GM23338 (cell line): Measurements from ENCODE around the gene GNB1. TPM values are rescaled to one million over a fixed set of nuclear protein-coding genes. Genes with fewer than 3 reads are reported as not detected.

ENCODE experiments used
- ATAC-seq: fragments of 200-7000 bp; cut with Tn5 transposase; 3 replicates; pipeline ENCODE4 v1.9.1; 2020
- DNase-seq: peaks from one replicate; pipeline ENCODE4 v3.0.0-alpha.2; 2015; ENCODE audit warnings: low spot score
- H2AFZ ChIP-seq: fragments of 200-600 bp; sonication (generic); 2 replicates; pipeline ENCODE4 v1.8.0; 2016; ENCODE audit warnings: antibody characterized with exemption, mild to moderate bottlenecking, moderate library complexity
- H3F3A ChIP-seq: fragments of 200-600 bp; sonication (generic); replicated peaks from 2 replicates; pipeline ENCODE4 v1.8.0; 2017; ENCODE audit warnings: antibody characterized with exemption, mixed run types, low read depth
- H3K27ac ChIP-seq: fragments of 200-600 bp; sonication (generic); 2 replicates; pipeline ENCODE4 v1.6.1; 2016; ENCODE audit warnings: low read depth
- H3K27me3 ChIP-seq: fragments of 200-600 bp; sonication (generic); 2 replicates; pipeline ENCODE4 v1.8.0; 2016; ENCODE audit warnings: mild to moderate bottlenecking, mixed run types, moderate library complexity; ENCODE audit not compliant: insufficient read depth
- H3K36me3 ChIP-seq: fragments of 200-600 bp; sonication (generic); 2 replicates; pipeline ENCODE4 v1.8.0; 2016; ENCODE audit warnings: mild to moderate bottlenecking; ENCODE audit not compliant: insufficient read depth
- H3K4me1 ChIP-seq: fragments of 200-600 bp; sonication (generic); 2 replicates; pipeline ENCODE4 v1.8.0; 2016; ENCODE audit warnings: mild to moderate bottlenecking, moderate library complexity; ENCODE audit not compliant: insufficient read depth
- H3K4me2 ChIP-seq: fragments of 200-600 bp; sonication (generic); 2 replicates; pipeline ENCODE4 v1.7.1; 2017; ENCODE audit warnings: mixed run types
- H3K4me3 ChIP-seq: fragments of 200-600 bp; sonication (generic); 2 replicates; pipeline ENCODE4 v1.6.1; 2016; ENCODE audit warnings: mixed run types
- H3K79me2 ChIP-seq: fragments of 200-600 bp; sonication (generic); replicated peaks from 2 replicates; pipeline ENCODE4 v1.8.0; 2017; ENCODE audit warnings: mild to moderate bottlenecking; ENCODE audit not compliant: insufficient read depth
- H3K9me2 ChIP-seq: fragments of 200-600 bp; sonication (generic); 2 replicates; pipeline ENCODE4 v1.8.0; 2017; ENCODE audit not compliant: insufficient read depth
- H4K20me1 ChIP-seq: fragments of 200-600 bp; sonication (generic); replicated peaks from 2 replicates; pipeline ENCODE4 v1.8.0; 2017; ENCODE audit warnings: mild to moderate bottlenecking; ENCODE audit not compliant: insufficient read depth
- H3K27ac Mint-ChIP-seq: 2 replicates; pipeline ENCODE4 v1.8.0; 2020; ENCODE audit warnings: inconsistent platforms, mild to moderate bottlenecking, moderate library complexity, mixed read lengths
- H3K27me3 Mint-ChIP-seq: 3 replicates; pipeline ENCODE4 v1.8.0; 2022; ENCODE audit warnings: low read depth, mild to moderate bottlenecking, moderate library complexity, mixed read lengths, inconsistent platforms; ENCODE audit not compliant: insufficient read depth, poor library complexity
- H3K36me3 Mint-ChIP-seq: 3 replicates; pipeline ENCODE4 v1.8.0; 2021; ENCODE audit warnings: low read depth, mild to moderate bottlenecking, inconsistent platforms, moderate library complexity, mixed read lengths
- H3K4me1 Mint-ChIP-seq: 3 replicates; pipeline ENCODE4 v1.8.0; 2020; ENCODE audit warnings: mild to moderate bottlenecking, inconsistent platforms, mixed read lengths
- H3K4me3 Mint-ChIP-seq: 3 replicates; pipeline ENCODE4 v1.8.0; 2021; ENCODE audit warnings: moderate library complexity, mild to moderate bottlenecking, inconsistent platforms, mixed read lengths
- H3K9me3 Mint-ChIP-seq: 3 replicates; pipeline ENCODE4 v1.8.0; 2020; ENCODE audit warnings: moderate library complexity, mild to moderate bottlenecking, inconsistent platforms, mixed read lengths
- CTCF ChIP-seq, 2 experiments: fragments of 200-600 bp in 1 of 2; sonication (generic) in 1 of 2; conservative IDR thresholded peaks; 2 replicates each; pipeline versions ENCODE4 v1.5.1 to v1.6.1; 2016 to 2017; ENCODE audit warnings: antibody characterized with exemption in 2 of 2, low read depth in 2 of 2, mild to moderate bottlenecking in 2 of 2, moderate library complexity in 1 of 2
- ETS1 ChIP-seq: IDR thresholded peaks from 2 replicates; pipeline ENCODE4 v1.6.1; 2016; ENCODE audit warnings: antibody characterized with exemption
- NANOG ChIP-seq: IDR thresholded peaks from 2 replicates; pipeline ENCODE4 v1.6.1; 2016; ENCODE audit warnings: antibody characterized with exemption, borderline replicate concordance
- POLR2AphosphoS5 ChIP-seq: IDR thresholded peaks from 2 replicates; pipeline ENCODE4 v1.6.1; 2016; ENCODE audit warnings: antibody characterized with exemption, low read depth
- REST ChIP-seq: IDR thresholded peaks from one replicate; pipeline ENCODE4 v1.6.1; 2018; ENCODE audit warnings: antibody characterized with exemption; ENCODE audit not compliant: unreplicated experiment
- STAT1 ChIP-seq: IDR thresholded peaks from one replicate; pipeline ENCODE4 v1.6.1; 2016; ENCODE audit warnings: antibody characterized with exemption; ENCODE audit not compliant: unreplicated experiment
- ZNF331 ChIP-seq: fragments of 250-450 bp; sonication (Bioruptor Pico); IDR thresholded peaks from 2 replicates; pipeline ENCODE4 v1.5.0; 2020; ENCODE audit warnings: low read depth, mild to moderate bottlenecking, moderate library complexity
- polyA plus RNA-seq: library from polyadenylated mRNA; unstranded; fragments of >200 nt; fragmentation: Nextera tagmentation; extraction: Ambion mirVana; gene quantifications from 2 replicates; pipeline ENCODE4 v1.2.1, GENCODE V29; 2016
- total RNA-seq: library from RNA; depleted of rRNA; stranded (reverse); fragments of >200 nt; shearing (Covaris generic); gene quantifications from 2 replicates; pipeline ENCODE4 v1.2.3, GENCODE V29; 2014

Gene GNB1
- total and polyA plus RNA-seq, 2 experiments from 2014 or later: 65.4 to 138 TPM

- TF ChIP-seq ZNF331 (CRISPR knock-in tag) (no peak), REST (no peak), ETS1 (no peak), POLR2AphosphoS5 (no peak)
Measured at GRCh38 chr1:1914101-1914970, 23.4 kb upstream of the GNB1 start (continued).

GRCh38 chr1:1911350-1912041, 20.6 kb upstream of the GNB1 start:
- Mint-ChIP-seq H3K4me1 (peaks cover 11% of the 10 kb centered on the region), H3K36me3 (no peaks in the 10 kb centered on the region; the same call in 1 of the 3 replicates), H3K9me3 (no peaks in the 10 kb centered on the region), H3K27ac (no peak overlapping the region), H3K27me3 (peaks cover 8% of the 10 kb centered on the region), H3K4me3 (no peak overlapping the region)
- Histone ChIP-seq H3K4me3 (no peak overlapping the region), H3K36me3 (no peaks in the 10 kb centered on the region), H3K9me2 (no peaks in the 10 kb centered on the region), H3K27me3 (no peaks in the 10 kb centered on the region), H3F3A (0 out of 2 replicates have a peak, but pooled peaks cover 2% of the 10 kb centered on the region), H3K4me1 (peaks cover 5% of the 10 kb centered on the region; the same call in 1 of the 2 replicates), H3K79me2 (no peaks in the 10 kb centered on the region), H2AFZ (no peak overlapping the region), H3K4me2 (no peak overlapping the region), H4K20me1 (no peaks in the 10 kb centered on the region), H3K27ac (no peak overlapping the region)
- no peak for DNase-seq
- no peak for ATAC-seq
- TF ChIP-seq STAT1: no peak
- TF ChIP-seq ZNF331 (CRISPR knock-in tag): no peak
- no peak for TF ChIP-seq ETS1
- TF ChIP-seq CTCF (conservative IDR thresholded peaks at IDR 0.05; ENCODE audit: low read depth in 2 of 2): no peak
- TF ChIP-seq REST: no peak
- TF ChIP-seq POLR2AphosphoS5: no peak
- no peak for TF ChIP-seq NANOG
